Neuronal stem cell (in vitro differentiated cells): ENCODE data around the gene PUM2.

Source experiments
- DNase-seq: peaks from one replicate; pipeline ENCODE4 v3.0.0-alpha.2; 2013; ENCODE audit warnings: low spot score
- H2AFZ ChIP-seq: one replicate; pipeline ENCODE4 v1.6.1; 2013; ENCODE audit warnings: mild to moderate bottlenecking, low read length, inconsistent platforms
- H2AK5ac ChIP-seq: 2 replicates; pipeline ENCODE4 v1.6.1; 2013; ENCODE audit warnings: low read depth, mild to moderate bottlenecking, inconsistent platforms, low read length, moderate library complexity, mixed read lengths
- H2BK120ac ChIP-seq: 2 replicates; pipeline ENCODE4 v1.6.1; 2013; ENCODE audit warnings: low read depth, mild to moderate bottlenecking, inconsistent platforms, low read length, moderate library complexity, mixed read lengths
- H2BK12ac ChIP-seq: one replicate; pipeline ENCODE4 v1.6.1; 2013; ENCODE audit warnings: low read length, inconsistent platforms
- H2BK15ac ChIP-seq: 2 replicates; pipeline ENCODE4 v1.6.1; 2013; ENCODE audit warnings: mild to moderate bottlenecking, low read length, inconsistent platforms, mixed read lengths
- H2BK5ac ChIP-seq: one replicate; pipeline ENCODE4 v1.6.1; 2013; ENCODE audit warnings: inconsistent platforms, mild to moderate bottlenecking, low read length, moderate library complexity
- H3K14ac ChIP-seq: one replicate; pipeline ENCODE4 v1.6.1; 2013; ENCODE audit warnings: low read length, inconsistent platforms
- H3K18ac ChIP-seq: 2 replicates; pipeline ENCODE4 v1.6.1; 2013; ENCODE audit warnings: low read length, inconsistent platforms
- H3K23ac ChIP-seq: 2 replicates; pipeline ENCODE4 v1.6.1; 2013; ENCODE audit warnings: low read depth, mild to moderate bottlenecking, mixed read lengths, low read length, inconsistent platforms; ENCODE audit not compliant: poor library complexity
- H3K27ac ChIP-seq: replicated peaks from 3 replicates; pipeline ENCODE4 v1.5.1; 2013; ENCODE audit warnings: low read length, inconsistent platforms
- H3K27me3 ChIP-seq, 3 experiments: 2 replicates each; pipeline ENCODE4 v1.6.1; 2013; ENCODE audit warnings: low read length in 3 of 3, mild to moderate bottlenecking in 2 of 3, inconsistent platforms in 1 of 3, low read depth in 1 of 3, mixed read lengths in 1 of 3, moderate library complexity in 1 of 3; ENCODE audit not compliant: control insufficient read depth in 3 of 3, insufficient read depth in 3 of 3
- H3K36me3 ChIP-seq, 2 donors: replicated peaks in 1 of 2; 2 replicates each; pipeline ENCODE4 v1.6.1; 2013; ENCODE audit warnings: low read length in 2 of 2; ENCODE audit not compliant: control insufficient read depth in 2 of 2, insufficient read depth in 2 of 2
- H3K4ac ChIP-seq: 2 replicates; pipeline ENCODE4 v1.6.1; 2013; ENCODE audit warnings: inconsistent platforms, mild to moderate bottlenecking, low read length, moderate library complexity
- H3K4me1 ChIP-seq, 2 donors: 1 replicate in 1 of 2; 2 replicates in 1 of 2; pipeline ENCODE4 v1.6.1; 2013; ENCODE audit warnings: low read length in 2 of 2, low read depth in 1 of 2; ENCODE audit not compliant: control insufficient read depth in 2 of 2, insufficient read depth in 1 of 2
- H3K4me2 ChIP-seq: one replicate; pipeline ENCODE4 v1.6.1; 2013; ENCODE audit warnings: mild to moderate bottlenecking, low read length, inconsistent platforms; ENCODE audit not compliant: insufficient read depth, poor library complexity, severe bottlenecking
- H3K4me3 ChIP-seq, 2 donors: 2 replicates each; pipeline ENCODE4 v1.5.1; 2013; ENCODE audit warnings: low read length in 2 of 2, mild to moderate bottlenecking in 2 of 2, inconsistent platforms in 1 of 2, moderate library complexity in 1 of 2
- H3K79me1 ChIP-seq: one replicate; pipeline ENCODE4 v1.6.1; 2013; ENCODE audit warnings: low read depth, mild to moderate bottlenecking, inconsistent platforms, low read length, moderate library complexity
- H3K9ac ChIP-seq: one replicate; pipeline ENCODE4 v1.6.1; 2013; ENCODE audit warnings: mild to moderate bottlenecking, low read depth, low read length, inconsistent platforms; ENCODE audit not compliant: poor library complexity
- H3K9me3 ChIP-seq, 2 donors: replicated peaks in 1 of 2; 2 replicates each; pipeline versions ENCODE3 to v1.6.1; 2013; ENCODE audit warnings: low read length in 2 of 2, mild to moderate bottlenecking in 2 of 2, inconsistent platforms in 1 of 2, low read depth in 1 of 2, mixed read lengths in 1 of 2, moderate library complexity in 1 of 2; ENCODE audit not compliant: control insufficient read depth in 2 of 2, insufficient read depth in 1 of 2
- H4K8ac ChIP-seq: one replicate; pipeline ENCODE4 v1.6.1; 2013; ENCODE audit warnings: low read depth, mild to moderate bottlenecking, inconsistent platforms, low read length, moderate library complexity
- H4K91ac ChIP-seq: one replicate; pipeline ENCODE4 v1.6.1; 2013; ENCODE audit warnings: low read length, low read depth, mild to moderate bottlenecking, inconsistent platforms; ENCODE audit not compliant: poor library complexity
- WGBS, 2 donors: extraction: QIAGEN DNeasy Blood & Tissue Kit; methylation state at CpG; one replicate each; pipeline ENCODE4 v1.1.7; 2013; ENCODE audit warnings: missing lambda C conversion rate in 2 of 2, mixed read lengths in 1 of 2; ENCODE audit not compliant: insufficient read length in 2 of 2, insufficient replicate concordance in 1 of 2; ENCODE audit errors: extremely low coverage in 2 of 2; 5-methylcytosine and 5-hydroxymethylcytosine counted together

The PUM2 gene

GRCh38 chr2:20212871-20213503 lies 137.7 kb downstream of the PUM2 start:
- WGBS, 2 donors, result no CpG with 5 or more reads among the region's 16 CpGs
- Histone ChIP-seq H2BK120ac (peak overlapping the region; percentile 37), H3K14ac (peak overlapping the region; percentile 39), H3K4me2 (no peak overlapping the region), H2AFZ (peak overlapping the region; percentile 40), H3K27ac (no peak overlapping the region), H3K9ac (no peak overlapping the region), H4K8ac (no peak overlapping the region), H3K4ac (no peak overlapping the region), H4K91ac (no peak overlapping the region), H3K4me3 (no peak overlapping the region), H3K4me1 (peaks cover 22 to 23% of the 10 kb centered on the region in 2 donors), H2BK15ac (no peak overlapping the region), H3K18ac (peak overlapping the region; percentile 88), H3K23ac (peak overlapping the region; percentile 36), H3K27me3 (no peaks in the 10 kb centered on the region), H3K79me1 (peaks cover 42% of the 10 kb centered on the region), H3K9me3 (no peaks in the 10 kb centered on the region), H2BK12ac (no peak overlapping the region), H2AK5ac (no peak overlapping the region), H3K36me3 (peaks cover 7 to 30% of the 10 kb centered on the region in 2 donors), H2BK5ac (no peak overlapping the region)
- no peak for DNase-seq

DNA sequence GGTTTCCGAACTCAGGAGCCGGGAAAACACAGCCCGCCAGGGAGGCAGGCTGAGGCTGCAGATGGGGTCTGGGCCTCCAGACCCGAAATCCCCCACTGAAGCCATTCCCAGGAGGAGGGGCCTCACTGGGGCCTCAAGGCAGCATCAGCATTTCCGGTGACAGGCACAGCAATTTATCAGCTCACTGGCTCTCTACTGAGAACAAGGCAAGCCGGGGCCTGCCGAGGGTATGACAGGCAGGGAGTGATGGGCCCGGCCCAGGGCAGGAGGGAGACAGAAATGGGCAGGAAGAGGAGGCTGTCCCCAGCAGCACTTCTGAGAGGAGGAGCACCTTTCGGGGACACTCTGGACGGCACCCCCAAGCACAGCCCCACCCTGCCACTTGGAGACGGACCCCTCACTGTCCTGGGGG lies 138.2 kb downstream of the PUM2 start:
- no peak overlapping the region for H4K91ac ChIP-seq
- H3K23ac ChIP-seq, result peak overlapping the region; percentile 36
- peaks cover 7 to 24% of the 10 kb centered on the region in 2 donors for H3K36me3 ChIP-seq
- DNase-seq, result no peak
- H3K9ac ChIP-seq, result no peak overlapping the region
- no peak overlapping the region for H3K4me3 ChIP-seq
- H3K27ac ChIP-seq, result no peak overlapping the region
- no peaks in the 10 kb centered on the region for H3K9me3 ChIP-seq
- no peak overlapping the region for H2BK15ac ChIP-seq
- no peak overlapping the region for H2AK5ac ChIP-seq
- H3K4me2 ChIP-seq, result no peak overlapping the region
- no peak overlapping the region for H2BK12ac ChIP-seq
- no peak overlapping the region for H2BK120ac ChIP-seq
- H3K18ac ChIP-seq, result peak overlapping the region; percentile 72
- H3K14ac ChIP-seq, result no peak overlapping the region
- peaks cover 38% of the 10 kb centered on the region for H3K79me1 ChIP-seq
- peaks cover 22 to 23% of the 10 kb centered on the region in 2 donors for H3K4me1 ChIP-seq
- no peaks in the 10 kb centered on the region for H3K27me3 ChIP-seq
- H3K4ac ChIP-seq, result no peak overlapping the region
- no peak overlapping the region for H4K8ac ChIP-seq
- H2BK5ac ChIP-seq, result no peak overlapping the region
- no CpG with 5 or more reads among the region's 11 CpGs for WGBS, 2 donors
- H2AFZ ChIP-seq, result peak overlapping the region; percentile 40

- Histone ChIP-seq H2BK15ac (no peak overlapping the region), H3K23ac (peak overlapping the region; percentile 1), H3K9ac (peak overlapping the region; percentile 65), H2AK5ac (no peak overlapping the region), H3K27ac (no peak overlapping the region), H4K8ac (no peak overlapping the region), H3K27me3 (no peaks in the 10 kb centered on the region), H2AFZ (peak overlapping the region; percentile 40), H3K4me2 (no peak overlapping the region), H3K4ac (no peak overlapping the region), H2BK5ac (no peak overlapping the region), H2BK12ac (no peak overlapping the region), H3K9me3 (no peaks in the 10 kb centered on the region), H4K91ac (no peak overlapping the region), H3K4me3 (no peak overlapping the region), H3K18ac (peak overlapping the region; percentile 52), H3K36me3 (peaks cover 7 to 21% of the 10 kb centered on the region in 2 donors), H2BK120ac (no peak overlapping the region), H3K14ac (peak overlapping the region; percentile 63), H3K4me1 (peaks cover 22 to 23% of the 10 kb centered on the region in 2 donors), H3K79me1 (peaks cover 37% of the 10 kb centered on the region)
- WGBS, 2 donors, result no CpG with 5 or more reads among the region's 14 CpGs
- no peak for DNase-seq
Observed at GRCh38 chr2:20211860-20212458, 138.7 kb downstream of the PUM2 start.

DNA sequence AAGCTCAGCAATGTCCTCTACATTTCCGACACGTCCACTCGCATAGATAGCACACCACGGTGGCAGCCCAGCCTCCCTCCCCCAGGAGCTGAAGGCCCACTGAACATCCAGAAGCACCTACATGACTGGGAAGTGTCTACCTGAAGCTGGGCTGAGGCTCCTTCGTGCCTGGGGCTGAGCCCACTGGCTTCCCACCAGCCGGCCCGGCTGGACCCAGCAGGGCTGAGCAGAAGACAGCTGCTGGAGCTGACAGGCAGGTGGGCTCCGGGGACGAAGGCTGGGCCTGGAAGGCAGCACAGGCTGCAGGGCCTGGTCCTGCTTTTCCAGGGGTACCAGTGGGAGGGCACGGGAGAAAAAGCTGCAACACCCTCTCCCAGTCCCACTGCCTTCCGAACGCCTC lies 139.2 kb downstream of the PUM2 start:
- Histone ChIP-seq H3K9me3 (no peaks in the 10 kb centered on the region), H3K79me1 (peaks cover 37% of the 10 kb centered on the region), H4K8ac (no peak overlapping the region), H2AK5ac (peak overlapping the region; percentile 1), H2AFZ (no peak overlapping the region), H3K4me3 (no peak overlapping the region), H3K4ac (no peak overlapping the region), H3K27ac (no peak overlapping the region), H2BK15ac (no peak overlapping the region), H3K14ac (peak overlapping the region; percentile 78), H3K18ac (peak overlapping the region; percentile 49), H3K36me3 (peaks cover 7 to 18% of the 10 kb centered on the region in 2 donors), H4K91ac (peak overlapping the region; percentile 75), H3K4me2 (no peak overlapping the region), H2BK5ac (no peak overlapping the region), H3K4me1 (peaks cover 22 to 23% of the 10 kb centered on the region in 2 donors), H2BK12ac (no peak overlapping the region), H3K23ac (peak overlapping the region; percentile 1), H3K27me3 (no peaks in the 10 kb centered on the region), H2BK120ac (peak overlapping the region; percentile 55), H3K9ac (peak overlapping the region; percentile 65)
- no CpG with 5 or more reads among the region's 12 CpGs for WGBS, 2 donors
- no peak for DNase-seq
